SK-N-SH treated with all-trans-retinoic acid at 6 μM for 48 hours (cell line): ENCODE results near the gene RAB44.

Experiments
- ATAC-seq: fragments of 200-7000 bp; cut with Tn5 transposase; 3 replicates; pipeline ENCODE4 v1.9.1; 2020; ENCODE audit warnings: mild to moderate bottlenecking, moderate library complexity
- ARNTL ChIP-seq: fragments of 450-650 bp; formaldehyde crosslinking; IDR thresholded peaks from 2 replicates; pipeline ENCODE4 v1.5.0; 2020; ENCODE audit warnings: low read depth, mild to moderate bottlenecking, moderate library complexity, borderline replicate concordance
- BACH2 ChIP-seq: fragments of 250-450 bp; sonication (Bioruptor Pico); IDR thresholded peaks from 2 replicates; pipeline ENCODE4 v1.9.0; 2021; ENCODE audit warnings: mild to moderate bottlenecking, borderline replicate concordance
- ISL1 ChIP-seq: fragments of 250-450 bp; sonication (Bioruptor Pico); IDR thresholded peaks from 2 replicates; pipeline ENCODE4 v2.1.2; 2022; ENCODE audit warnings: mild to moderate bottlenecking, moderate library complexity
- PPARA ChIP-seq: fragments of 250-450 bp; sonication (Bioruptor Pico); IDR thresholded peaks from 2 replicates; pipeline ENCODE4 v1.5.0; 2020; ENCODE audit warnings: mild to moderate bottlenecking, borderline replicate concordance
- RARB ChIP-seq: fragments of 250-450 bp; sonication (Bioruptor Pico); IDR thresholded peaks from 2 replicates; pipeline ENCODE4 v1.8.0; 2021; ENCODE audit warnings: mild to moderate bottlenecking, moderate library complexity
- SNAI2 ChIP-seq: fragments of 250-450 bp; sonication (Bioruptor Pico); IDR thresholded peaks from 2 replicates; pipeline ENCODE4 v1.5.0; 2020; ENCODE audit warnings: mild to moderate bottlenecking, moderate library complexity
- TCF4 ChIP-seq: fragments of 250-450 bp; sonication (Bioruptor Pico); IDR thresholded peaks from 2 replicates; pipeline ENCODE4 v1.8.0; 2021; ENCODE audit warnings: mild to moderate bottlenecking, moderate library complexity, borderline replicate concordance
- TOX ChIP-seq: fragments of 250-450 bp; sonication (Bioruptor Pico); IDR thresholded peaks from 2 replicates; pipeline ENCODE4 v1.8.0; 2021; ENCODE audit warnings: mild to moderate bottlenecking, moderate library complexity, borderline replicate concordance
- ZC3H10 ChIP-seq: fragments of 250-450 bp; sonication (Bioruptor Pico); IDR thresholded peaks from 2 replicates; pipeline ENCODE4 v1.5.1; 2021; ENCODE audit warnings: mild to moderate bottlenecking, moderate library complexity
- ZFP30 ChIP-seq: fragments of 450-650 bp; formaldehyde crosslinking; IDR thresholded peaks from 2 replicates; pipeline ENCODE4 v1.5.0; 2022; ENCODE audit warnings: mild to moderate bottlenecking, moderate library complexity
- ZNF70 ChIP-seq: fragments of 450-650 bp; formaldehyde crosslinking; IDR thresholded peaks from 2 replicates; pipeline ENCODE4 v1.5.0; 2020; ENCODE audit warnings: mild to moderate bottlenecking, moderate library complexity
- ZNF8 ChIP-seq: fragments of 450-650 bp; formaldehyde crosslinking; IDR thresholded peaks from 2 replicates; pipeline ENCODE4 v1.5.0; 2020; ENCODE audit warnings: mild to moderate bottlenecking, moderate library complexity
- TF ChIP-seq, protein P1 (sequence below): fragments of 250-450 bp; sonication (Bioruptor Pico); IDR thresholded peaks from 2 replicates; pipeline ENCODE4 v1.8.0; 2021; ENCODE audit warnings: low read depth, mild to moderate bottlenecking, moderate library complexity, borderline replicate concordance
- TF ChIP-seq, protein P2 (sequence below): fragments of 250-450 bp; sonication (Bioruptor Pico); IDR thresholded peaks from 2 replicates; pipeline ENCODE4 v1.5.0; 2020; ENCODE audit warnings: mild to moderate bottlenecking, moderate library complexity
- TF ChIP-seq, protein P3 (sequence below): fragments of 250-450 bp; sonication (Bioruptor Pico); IDR thresholded peaks from 2 replicates; pipeline ENCODE4 v1.8.0; 2020; ENCODE audit warnings: mild to moderate bottlenecking, moderate library complexity, borderline replicate concordance
- TF ChIP-seq, protein P4 (sequence below): fragments of 250-450 bp; sonication (Bioruptor Pico); IDR thresholded peaks from 2 replicates; pipeline ENCODE4 v1.5.1; 2020; ENCODE audit warnings: low read depth, mild to moderate bottlenecking, moderate library complexity

The RAB44 gene

DNA sequence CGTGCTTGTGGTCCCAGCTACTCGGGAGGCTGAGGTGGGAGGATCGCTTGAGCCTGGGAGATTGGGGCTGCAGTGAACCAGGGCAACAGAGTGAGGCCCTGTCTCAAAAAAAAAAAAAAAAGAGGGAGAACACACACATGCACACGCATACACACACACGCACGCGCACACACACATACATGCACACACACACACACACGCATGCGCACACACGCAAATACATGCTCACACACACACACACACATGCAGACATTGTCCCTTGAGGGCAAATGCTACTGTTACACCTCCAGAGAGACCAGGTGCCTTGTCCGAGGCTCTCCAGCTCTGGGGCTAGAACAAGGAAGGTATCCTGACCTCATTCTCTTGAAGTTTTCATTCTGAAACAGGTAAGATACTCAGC, 64.5 kb downstream of the RAB44 start (continued):
- TF ChIP-seq, protein P1, sequence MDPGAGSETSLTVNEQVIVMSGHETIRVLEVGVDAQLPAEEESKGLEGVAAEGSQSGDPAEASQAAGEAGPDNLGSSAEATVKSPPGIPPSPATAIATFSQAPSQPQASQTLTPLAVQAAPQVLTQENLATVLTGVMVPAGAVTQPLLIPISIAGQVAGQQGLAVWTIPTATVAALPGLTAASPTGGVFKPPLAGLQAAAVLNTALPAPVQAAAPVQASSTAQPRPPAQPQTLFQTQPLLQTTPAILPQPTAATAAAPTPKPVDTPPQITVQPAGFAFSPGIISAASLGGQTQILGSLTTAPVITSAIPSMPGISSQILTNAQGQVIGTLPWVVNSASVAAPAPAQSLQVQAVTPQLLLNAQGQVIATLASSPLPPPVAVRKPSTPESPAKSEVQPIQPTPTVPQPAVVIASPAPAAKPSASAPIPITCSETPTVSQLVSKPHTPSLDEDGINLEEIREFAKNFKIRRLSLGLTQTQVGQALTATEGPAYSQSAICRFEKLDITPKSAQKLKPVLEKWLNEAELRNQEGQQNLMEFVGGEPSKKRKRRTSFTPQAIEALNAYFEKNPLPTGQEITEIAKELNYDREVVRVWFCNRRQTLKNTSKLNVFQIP (CRISPR knock-in tag), result no peak
- TF ChIP-seq ISL1 (CRISPR knock-in tag), result no peak
- TF ChIP-seq ZNF70 (CRISPR knock-in tag), result no peak
- TF ChIP-seq, protein P2, sequence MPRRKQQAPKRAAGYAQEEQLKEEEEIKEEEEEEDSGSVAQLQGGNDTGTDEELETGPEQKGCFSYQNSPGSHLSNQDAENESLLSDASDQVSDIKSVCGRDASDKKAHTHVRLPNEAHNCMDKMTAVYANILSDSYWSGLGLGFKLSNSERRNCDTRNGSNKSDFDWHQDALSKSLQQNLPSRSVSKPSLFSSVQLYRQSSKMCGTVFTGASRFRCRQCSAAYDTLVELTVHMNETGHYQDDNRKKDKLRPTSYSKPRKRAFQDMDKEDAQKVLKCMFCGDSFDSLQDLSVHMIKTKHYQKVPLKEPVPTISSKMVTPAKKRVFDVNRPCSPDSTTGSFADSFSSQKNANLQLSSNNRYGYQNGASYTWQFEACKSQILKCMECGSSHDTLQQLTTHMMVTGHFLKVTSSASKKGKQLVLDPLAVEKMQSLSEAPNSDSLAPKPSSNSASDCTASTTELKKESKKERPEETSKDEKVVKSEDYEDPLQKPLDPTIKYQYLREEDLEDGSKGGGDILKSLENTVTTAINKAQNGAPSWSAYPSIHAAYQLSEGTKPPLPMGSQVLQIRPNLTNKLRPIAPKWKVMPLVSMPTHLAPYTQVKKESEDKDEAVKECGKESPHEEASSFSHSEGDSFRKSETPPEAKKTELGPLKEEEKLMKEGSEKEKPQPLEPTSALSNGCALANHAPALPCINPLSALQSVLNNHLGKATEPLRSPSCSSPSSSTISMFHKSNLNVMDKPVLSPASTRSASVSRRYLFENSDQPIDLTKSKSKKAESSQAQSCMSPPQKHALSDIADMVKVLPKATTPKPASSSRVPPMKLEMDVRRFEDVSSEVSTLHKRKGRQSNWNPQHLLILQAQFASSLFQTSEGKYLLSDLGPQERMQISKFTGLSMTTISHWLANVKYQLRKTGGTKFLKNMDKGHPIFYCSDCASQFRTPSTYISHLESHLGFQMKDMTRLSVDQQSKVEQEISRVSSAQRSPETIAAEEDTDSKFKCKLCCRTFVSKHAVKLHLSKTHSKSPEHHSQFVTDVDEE (CRISPR knock-in tag), result no peak
- TF ChIP-seq RARB (CRISPR knock-in tag), result no peak
- no peak for TF ChIP-seq ARNTL

DNA sequence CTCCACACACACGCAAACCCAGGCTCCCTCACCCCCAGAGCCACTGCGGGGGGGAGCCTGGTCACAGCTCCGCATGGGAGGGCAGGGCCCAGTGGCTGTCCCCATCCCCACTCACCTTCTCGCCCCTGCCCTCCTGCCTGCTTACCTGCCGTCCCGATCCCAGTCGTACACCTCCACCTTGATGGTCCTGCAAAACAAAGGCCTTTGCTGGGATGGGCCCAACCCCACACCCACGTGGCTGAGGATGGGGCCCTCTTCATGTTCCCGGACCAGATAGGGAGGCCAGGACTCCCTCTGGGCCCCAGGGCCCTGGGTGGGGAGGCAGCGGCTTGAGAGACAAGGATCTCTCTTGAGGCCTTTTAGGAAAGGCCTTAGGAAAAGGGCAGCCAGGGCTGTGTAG, 67.6 kb downstream of the RAB44 start:
- no peak; the same call in 2 of the 3 replicates for ATAC-seq

More for the DNA sequence above, 67.6 kb downstream of the RAB44 start:
- TF ChIP-seq, protein P3, sequence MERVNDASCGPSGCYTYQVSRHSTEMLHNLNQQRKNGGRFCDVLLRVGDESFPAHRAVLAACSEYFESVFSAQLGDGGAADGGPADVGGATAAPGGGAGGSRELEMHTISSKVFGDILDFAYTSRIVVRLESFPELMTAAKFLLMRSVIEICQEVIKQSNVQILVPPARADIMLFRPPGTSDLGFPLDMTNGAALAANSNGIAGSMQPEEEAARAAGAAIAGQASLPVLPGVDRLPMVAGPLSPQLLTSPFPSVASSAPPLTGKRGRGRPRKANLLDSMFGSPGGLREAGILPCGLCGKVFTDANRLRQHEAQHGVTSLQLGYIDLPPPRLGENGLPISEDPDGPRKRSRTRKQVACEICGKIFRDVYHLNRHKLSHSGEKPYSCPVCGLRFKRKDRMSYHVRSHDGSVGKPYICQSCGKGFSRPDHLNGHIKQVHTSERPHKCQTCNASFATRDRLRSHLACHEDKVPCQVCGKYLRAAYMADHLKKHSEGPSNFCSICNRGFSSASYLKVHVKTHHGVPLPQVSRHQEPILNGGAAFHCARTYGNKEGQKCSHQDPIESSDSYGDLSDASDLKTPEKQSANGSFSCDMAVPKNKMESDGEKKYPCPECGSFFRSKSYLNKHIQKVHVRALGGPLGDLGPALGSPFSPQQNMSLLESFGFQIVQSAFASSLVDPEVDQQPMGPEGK (CRISPR knock-in tag), result no peak
- TF ChIP-seq ARNTL, result no peak
- TF ChIP-seq, protein P4, sequence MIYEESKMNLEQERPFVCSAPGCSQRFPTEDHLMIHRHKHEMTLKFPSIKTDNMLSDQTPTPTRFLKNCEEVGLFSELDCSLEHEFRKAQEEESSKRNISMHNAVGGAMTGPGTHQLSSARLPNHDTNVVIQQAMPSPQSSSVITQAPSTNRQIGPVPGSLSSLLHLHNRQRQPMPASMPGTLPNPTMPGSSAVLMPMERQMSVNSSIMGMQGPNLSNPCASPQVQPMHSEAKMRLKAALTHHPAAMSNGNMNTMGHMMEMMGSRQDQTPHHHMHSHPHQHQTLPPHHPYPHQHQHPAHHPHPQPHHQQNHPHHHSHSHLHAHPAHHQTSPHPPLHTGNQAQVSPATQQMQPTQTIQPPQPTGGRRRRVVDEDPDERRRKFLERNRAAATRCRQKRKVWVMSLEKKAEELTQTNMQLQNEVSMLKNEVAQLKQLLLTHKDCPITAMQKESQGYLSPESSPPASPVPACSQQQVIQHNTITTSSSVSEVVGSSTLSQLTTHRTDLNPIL (CRISPR knock-in tag), result no peak
- no peak for TF ChIP-seq PPARA (CRISPR knock-in tag)
- no peak for TF ChIP-seq ZC3H10 (CRISPR knock-in tag)
- no peak for TF ChIP-seq RARB (CRISPR knock-in tag)
- TF ChIP-seq ZFP30, result no peak
- TF ChIP-seq, protein P2 (CRISPR knock-in tag), result no peak
- TF ChIP-seq TCF4, result no peak
- no peak for TF ChIP-seq ISL1 (CRISPR knock-in tag)
- no peak for TF ChIP-seq BACH2 (CRISPR knock-in tag)
- TF ChIP-seq SNAI2 (CRISPR knock-in tag), result no peak
- no peak for TF ChIP-seq TOX
- TF ChIP-seq ZNF8 (CRISPR knock-in tag), result no peak
- TF ChIP-seq, protein P1 (CRISPR knock-in tag), result no peak
